HTERT RPE-1 (cell line): ENCODE measurements around the gene PKD1L1.

Source experiments
- in situ Hi-C: fragments of 300-500 bp; cut with MboI; formaldehyde crosslinking; loops from 4 replicates; pipeline ENCODE4 v1.14.3; 2020; ENCODE audit warnings: low sequenced_read_pairs

The PKD1L1 gene

GRCh38 chr7:47878662-47879061 lies 69.6 kb downstream of the PKD1L1 start:
- in situ Hi-C loops: no loop called here

DNA sequence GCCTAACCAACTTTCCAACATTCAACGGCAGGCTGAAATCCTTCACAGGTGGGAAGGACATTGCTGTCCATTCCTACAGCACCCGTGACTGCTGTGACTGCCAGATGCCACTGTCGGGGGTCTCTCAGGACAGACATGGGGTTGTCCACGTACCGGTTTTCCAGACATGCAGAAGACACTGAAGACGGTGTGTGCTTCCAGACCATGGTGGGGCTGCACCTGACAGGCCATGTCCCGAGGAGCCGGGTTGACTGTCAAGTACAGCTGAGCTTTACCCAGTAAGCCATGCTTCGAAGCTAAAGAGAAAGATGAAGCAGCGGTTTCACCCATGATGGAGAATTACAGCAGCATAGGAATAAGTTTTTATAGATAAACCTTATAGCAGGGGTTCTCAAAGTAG lies 70.9 kb downstream of the PKD1L1 start:
- in situ Hi-C loops: no loop called here

GRCh38 chr7:47875998-47876744 lies 72.1 kb downstream of the PKD1L1 start:
- in situ Hi-C loops: no loop called here

DNA sequence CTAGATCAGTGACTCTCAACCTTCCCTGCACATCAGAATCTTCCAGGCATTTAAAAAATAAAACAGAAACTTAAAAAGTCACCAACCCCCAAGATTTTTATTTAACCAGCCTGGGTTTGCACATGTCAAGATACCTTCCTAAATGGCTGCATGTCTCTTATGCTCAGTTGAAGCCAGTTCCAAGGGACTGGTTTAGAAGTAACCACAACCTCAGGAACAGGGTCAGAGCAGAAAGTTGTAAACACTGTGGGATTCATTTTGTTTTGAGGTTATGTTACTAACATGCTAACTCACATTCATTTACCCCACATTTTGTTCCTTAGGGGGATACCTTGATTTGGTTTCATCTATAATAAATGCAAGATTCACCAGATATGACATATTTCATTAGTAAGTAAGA lies 72.9 kb downstream of the PKD1L1 start:
- in situ Hi-C loops: no loop called here

GRCh38 chr7:47873762-47874161 lies 74.5 kb downstream of the PKD1L1 start:
- in situ Hi-C loops: no loop called here

DNA sequence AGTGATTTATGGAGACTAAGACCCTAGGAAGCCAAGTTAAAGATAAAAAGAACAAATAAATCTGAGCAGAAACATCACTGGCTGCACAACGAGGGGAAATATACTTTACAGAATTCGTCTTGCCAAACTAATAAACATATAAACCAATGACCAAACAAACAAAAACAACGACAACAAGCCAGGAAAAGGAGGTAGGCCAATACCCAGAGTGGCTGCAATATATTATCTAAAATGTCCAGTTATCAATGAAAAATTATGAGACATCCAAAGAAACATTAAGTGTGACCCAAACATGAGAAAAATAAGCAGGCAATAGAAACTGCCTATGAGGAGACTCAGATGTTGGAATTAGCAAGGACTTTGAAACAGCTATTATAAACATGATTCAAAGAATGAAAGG lies 81.0 kb downstream of the PKD1L1 start:
- in situ Hi-C loops: no loop called here

GRCh38 chr7:47866120-47866519 lies 82.1 kb downstream of the PKD1L1 start:
- in situ Hi-C loops: no loop called here

DNA sequence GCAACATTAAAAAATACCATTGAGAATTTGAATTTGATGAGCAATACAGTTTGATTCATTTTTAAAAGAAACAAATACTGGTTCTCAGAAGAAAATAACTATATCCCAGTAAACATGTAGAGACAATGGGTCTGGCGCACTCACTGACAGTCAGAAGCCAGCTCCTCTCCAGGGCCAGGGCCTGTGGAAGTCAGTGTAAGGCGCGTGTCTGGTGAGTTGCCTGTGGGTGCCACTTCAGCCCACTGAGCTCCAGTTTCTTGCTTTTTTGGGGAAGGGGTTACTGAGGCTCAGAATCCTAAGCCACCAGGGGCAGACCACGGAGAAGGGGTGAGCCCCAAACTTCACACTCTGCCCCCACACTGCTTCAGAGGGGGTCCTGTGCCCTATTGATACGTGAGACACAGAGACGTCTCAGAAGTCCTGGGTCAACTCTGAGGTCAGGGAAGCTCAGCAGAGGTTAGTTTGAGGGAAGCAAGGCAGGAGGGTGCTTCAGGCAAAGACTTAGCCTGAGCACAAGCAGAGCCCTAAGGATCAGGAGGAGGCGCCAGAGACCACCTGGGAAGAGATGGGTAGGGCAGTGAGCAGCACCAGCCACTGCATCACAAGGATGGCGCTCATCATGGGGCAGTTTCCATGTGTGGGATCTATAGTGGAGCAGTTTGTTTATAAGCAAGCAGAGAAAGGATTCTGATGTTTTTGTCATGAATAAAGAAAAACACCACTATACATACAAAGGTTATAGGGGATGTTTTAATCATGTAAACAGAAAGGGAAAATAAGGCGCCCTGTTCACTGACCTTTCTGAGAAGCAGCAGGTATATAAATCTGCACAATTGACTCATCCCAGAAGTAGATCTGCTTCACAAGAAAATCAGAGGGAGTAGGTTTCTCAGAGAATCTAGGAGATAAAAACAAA lies 95.7 kb downstream of the PKD1L1 start:
- in situ Hi-C loops: no loop called here

DNA sequence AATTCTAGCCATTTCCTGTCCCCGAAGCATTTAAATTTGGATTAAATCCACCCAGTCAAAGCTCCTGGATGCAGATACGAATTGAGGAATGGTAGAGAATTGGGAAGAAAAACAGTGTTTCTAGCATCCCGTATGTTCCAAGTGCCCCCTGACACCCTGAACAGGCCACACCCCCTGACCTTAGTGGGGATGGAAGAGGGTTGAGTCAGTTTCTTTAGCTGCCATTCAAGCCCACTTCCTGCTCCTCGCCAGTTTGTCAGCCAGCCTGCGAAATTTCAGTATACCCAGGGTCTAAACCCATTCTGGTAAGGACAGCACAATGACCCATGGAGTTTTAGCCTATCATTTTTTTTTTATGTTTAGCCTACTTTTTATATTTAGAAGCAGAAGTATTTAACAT lies 101.1 kb downstream of the PKD1L1 start:
- in situ Hi-C loops: no loop called here

GRCh38 chr7:47846138-47846836 lies 102.0 kb downstream of the PKD1L1 start:
- in situ Hi-C loops: no loop called here

GRCh38 chr7:47844311-47844710 lies 104.0 kb downstream of the PKD1L1 start:
- in situ Hi-C loops: no loop called here

- in situ Hi-C loops: no loop called here
Measured at GRCh38 chr7:47843291-47843690, 105.0 kb downstream of the PKD1L1 start.

DNA sequence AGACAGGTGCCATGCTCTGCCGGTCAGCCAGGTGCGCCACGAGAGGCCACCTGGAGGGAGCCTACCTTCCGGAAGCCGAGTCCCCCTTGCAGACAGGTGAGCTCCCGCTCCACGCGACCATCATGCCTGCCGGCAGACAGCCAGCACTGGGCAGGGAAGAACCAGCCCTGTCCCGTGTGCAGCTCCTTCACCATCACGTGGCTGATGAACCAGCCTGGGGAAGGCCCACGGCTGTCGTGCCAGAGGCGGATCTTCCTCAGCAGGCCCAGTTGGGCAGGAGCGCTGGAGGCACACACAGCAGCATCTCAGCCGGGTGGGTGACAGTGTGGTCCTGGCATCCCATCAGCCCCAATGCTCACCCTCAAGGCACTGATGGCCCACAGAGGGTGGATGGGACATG lies 108.9 kb downstream of the PKD1L1 start:
- in situ Hi-C loops: no loop called here

- in situ Hi-C loops: no loop called here
Measured at GRCh38 chr7:47837826-47838225, 110.4 kb downstream of the PKD1L1 start.

DNA sequence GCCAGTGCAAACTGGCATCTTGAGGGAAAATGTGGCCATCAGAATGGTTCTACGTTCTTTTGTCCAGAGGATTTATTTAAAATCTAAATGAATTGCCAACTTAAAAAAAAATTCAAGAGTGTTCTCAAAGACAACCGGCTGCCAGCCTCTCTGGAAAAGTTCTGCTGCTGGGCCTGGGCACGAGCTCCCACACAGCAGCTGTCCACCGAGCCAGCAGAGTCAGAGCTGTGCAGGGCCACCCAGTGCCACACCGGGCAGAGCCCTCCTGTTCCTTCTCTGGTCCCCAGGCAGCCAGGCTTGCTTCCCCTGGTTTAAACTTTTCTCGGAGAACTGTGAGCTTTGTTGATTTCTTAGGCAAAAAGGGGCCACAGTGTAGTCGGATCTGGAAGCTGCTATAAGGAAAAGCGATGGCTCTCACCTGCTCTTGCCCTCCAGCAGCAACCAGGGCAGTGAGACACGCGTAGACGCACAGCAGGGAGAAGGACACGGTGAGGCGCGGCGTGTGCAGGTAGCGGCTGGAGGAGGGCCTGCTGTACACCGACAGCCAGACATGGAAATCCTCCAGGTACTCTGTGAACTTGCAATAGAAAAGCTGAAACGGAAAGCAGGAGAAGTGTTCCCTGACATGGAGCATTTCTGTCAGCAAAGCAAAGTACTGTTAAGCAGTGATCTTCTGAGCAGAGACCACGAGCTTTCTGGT lies 111.6 kb downstream of the PKD1L1 start:
- in situ Hi-C loops: no loop called here

DNA sequence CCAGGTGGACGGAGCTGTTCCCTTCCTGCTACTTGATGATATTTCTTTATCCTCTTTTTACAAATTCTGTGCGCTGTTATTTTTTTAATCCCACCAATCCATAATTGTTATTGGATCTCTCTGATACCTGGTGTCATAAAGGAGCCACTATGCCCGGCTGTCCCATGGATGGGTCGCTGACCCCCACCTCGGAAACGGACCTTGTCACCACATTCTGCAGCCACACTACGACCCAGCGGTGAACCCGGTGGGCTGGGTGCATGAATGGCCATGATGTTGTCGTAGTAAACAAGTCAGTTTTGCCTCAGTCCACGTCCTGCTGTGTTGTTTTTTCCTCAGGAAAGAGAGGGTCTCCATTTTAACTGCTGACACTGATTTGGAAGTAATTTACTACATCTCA lies 112.2 kb downstream of the PKD1L1 start:
- in situ Hi-C loops: no loop called here

DNA sequence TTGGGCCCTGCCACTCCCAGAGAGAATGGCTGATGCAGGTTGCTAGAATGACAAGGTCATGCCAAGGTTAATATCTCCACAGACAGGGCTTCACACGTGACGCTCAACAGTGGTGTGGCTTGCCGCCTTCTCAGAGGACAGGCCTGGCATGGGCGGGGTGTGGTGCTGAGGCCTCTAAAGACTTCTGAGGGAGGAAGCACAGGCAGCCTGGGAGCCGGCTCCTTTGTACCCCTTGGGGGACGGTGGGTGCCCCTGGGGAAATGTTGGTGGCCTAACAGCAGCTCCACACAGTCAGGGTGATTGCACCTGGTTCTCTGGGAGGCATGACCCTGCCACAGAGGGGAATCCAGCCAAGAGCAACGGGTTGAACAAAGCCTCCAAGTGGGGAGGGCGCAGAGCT lies 115.1 kb downstream of the PKD1L1 start:
- in situ Hi-C loops: no loop called here

- in situ Hi-C loops: no loop called here
Measured at GRCh38 chr7:47832105-47832715, 116.1 kb downstream of the PKD1L1 start.

DNA sequence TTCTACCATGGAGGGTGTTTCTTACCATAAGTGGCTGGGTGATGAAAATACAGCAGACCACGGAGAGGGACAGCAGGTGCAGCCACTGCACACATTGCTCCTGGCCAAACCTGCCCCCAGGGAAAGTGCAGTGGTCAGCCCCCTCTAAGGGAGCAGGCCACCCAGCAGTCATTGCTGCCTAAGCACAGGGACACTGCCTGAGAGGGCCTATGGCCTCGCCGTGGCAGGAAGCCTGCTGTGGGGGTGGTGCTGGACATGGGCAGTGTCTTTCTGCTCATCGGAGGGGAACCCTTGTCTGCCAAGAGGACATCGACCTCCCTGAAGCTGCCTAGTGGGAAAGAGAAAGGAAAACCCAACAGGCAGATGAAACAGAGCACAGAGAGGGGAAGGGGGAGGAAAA lies 118.3 kb downstream of the PKD1L1 start:
- in situ Hi-C loops: no loop called here

DNA sequence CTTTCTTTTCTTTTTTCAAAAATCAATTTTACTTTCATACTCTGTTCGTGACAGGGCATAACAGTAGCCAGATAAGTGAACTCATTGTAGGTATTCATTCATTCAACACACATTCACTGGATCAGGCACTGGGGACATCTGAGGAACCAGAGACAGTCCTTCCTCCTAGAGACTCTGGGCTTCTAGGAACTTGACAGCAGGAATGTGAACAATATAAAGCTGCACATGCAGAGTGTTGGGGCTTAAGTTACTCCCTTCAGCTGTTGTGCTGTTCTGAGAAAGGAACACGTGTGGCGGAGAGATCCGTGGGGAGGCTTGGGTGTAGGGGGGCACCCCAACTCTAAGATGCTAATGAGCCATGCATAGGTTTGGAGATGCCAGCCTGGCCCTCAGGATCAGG lies 120.4 kb downstream of the PKD1L1 start:
- in situ Hi-C loops: no loop called here

DNA sequence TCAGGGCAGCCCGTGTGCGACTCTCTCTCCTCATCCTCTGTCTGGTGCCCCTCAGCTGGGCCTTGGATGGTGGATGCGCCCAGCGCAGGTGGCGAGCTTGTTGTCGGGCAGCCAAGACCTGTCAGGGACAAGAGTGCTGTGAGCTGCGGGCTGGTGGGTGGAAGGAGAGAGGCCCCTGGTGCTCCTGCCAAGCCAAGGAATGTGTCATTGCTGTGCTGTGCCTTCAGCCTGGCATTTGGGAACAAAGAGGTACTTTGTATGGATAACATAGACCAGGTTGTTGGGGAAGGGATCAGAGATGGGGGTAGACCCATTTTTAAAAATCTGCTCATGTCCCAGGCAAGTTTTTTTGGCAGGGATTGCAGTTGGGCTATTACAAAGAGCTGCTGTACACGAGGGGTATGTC lies 120.9 kb downstream of the PKD1L1 start:
- in situ Hi-C loops: no loop called here
